PC-9 (cell line): Measurements from ENCODE around the gene LRRC1. TPM values are rescaled to one million over a fixed set of nuclear protein-coding genes. Genes with fewer than 3 reads are reported as not detected.

Source experiments
- BruUV-seq: library from RNA; stranded (reverse); fragments of 400-500 nt; replicated peaks from 2 replicates; lab custom pipeline; 2021; lab: Mats Ljungman, UMichigan
- CTCF ChIA-PET: fragments of 300-600 bp; sonication (Branson Sonifier 250); formaldehyde crosslinking; loops from one replicate; lab custom pipeline; 2022; ENCODE audit warnings: antibody characterized with exemption; lab: Charles Lee
- POLR2A ChIA-PET: fragments of 300-600 bp; sonication (Branson Sonifier 250); formaldehyde crosslinking; loops from one replicate; lab custom pipeline; 2022; ENCODE audit warnings: antibody characterized with exemption; ENCODE audit not compliant: unreplicated experiment; lab: Charles Lee
- DNase-seq, 2 experiments: peaks; one replicate each; pipeline versions ENCODE4 v3.0.0 to v3.0.0-alpha.2; 2015 to 2022; ENCODE audit warnings: mixed read lengths in 1 of 2
- H2AFZ ChIP-seq: fragments of 200-600 bp; sonication (generic); 2 replicates; pipeline ENCODE4 v1.8.1; 2017; ENCODE audit warnings: antibody characterized with exemption
- H3F3A ChIP-seq: fragments of 200-600 bp; sonication (generic); 2 replicates; pipeline ENCODE4 v1.8.1; 2017; ENCODE audit warnings: antibody characterized with exemption, mild to moderate bottlenecking, low read depth; ENCODE audit not compliant: insufficient read depth
- H3K27ac ChIP-seq: fragments of 200-600 bp; sonication (generic); 2 replicates; pipeline ENCODE4 v1.6.1; 2016; ENCODE audit warnings: mixed run types
- H3K27me3 ChIP-seq: fragments of 200-600 bp; sonication (generic); 2 replicates; pipeline ENCODE4 v1.6.1; 2016; ENCODE audit warnings: low read depth, mixed run types; ENCODE audit not compliant: insufficient read depth
- H3K36me3 ChIP-seq: fragments of 200-600 bp; sonication (generic); 2 replicates; pipeline ENCODE4 v1.6.1; 2016; ENCODE audit warnings: low read depth, mixed run types
- H3K4me1 ChIP-seq: fragments of 200-600 bp; sonication (generic); replicated peaks from 2 replicates; pipeline ENCODE4 v1.6.1; 2016; ENCODE audit warnings: mixed run types; ENCODE audit not compliant: insufficient read depth
- H3K4me2 ChIP-seq: fragments of 200-600 bp; sonication (generic); 2 replicates; pipeline ENCODE4 v1.6.1; 2017; ENCODE audit warnings: mixed run types
- H3K4me3 ChIP-seq: fragments of 200-600 bp; sonication (generic); 2 replicates; pipeline ENCODE4 v1.6.1; 2016; ENCODE audit warnings: mixed run types
- H3K79me2 ChIP-seq: fragments of 200-600 bp; sonication (generic); 2 replicates; pipeline ENCODE4 v1.6.1; 2017; ENCODE audit warnings: low read depth, mixed run types
- H3K9me2 ChIP-seq: fragments of 200-600 bp; sonication (generic); 2 replicates; pipeline ENCODE4 v1.8.1; 2017; ENCODE audit warnings: mild to moderate bottlenecking; ENCODE audit not compliant: insufficient read depth
- H3K9me3 ChIP-seq: fragments of 200-600 bp; sonication (generic); 2 replicates; pipeline ENCODE4 v1.8.1; 2016; ENCODE audit warnings: low read depth; ENCODE audit not compliant: insufficient read depth
- H4K20me1 ChIP-seq: fragments of 200-600 bp; sonication (generic); 2 replicates; pipeline ENCODE4 v1.8.1; 2017; ENCODE audit not compliant: insufficient read depth
- CTCF ChIP-seq: fragments of 200-600 bp; sonication (generic); conservative IDR thresholded peaks from 2 replicates; pipeline ENCODE4 v1.6.1; 2017; ENCODE audit warnings: mixed run types, antibody characterized with exemption, mild to moderate bottlenecking, moderate library complexity
- EZH2 ChIP-seq: fragments of 200-600 bp; sonication (generic); IDR thresholded peaks from 2 replicates; pipeline ENCODE4 v1.8.0; 2017; ENCODE audit warnings: antibody characterized with exemption, low read depth
- intact Hi-C: fragments of 100-400 bp; cut with micrococcal nuclease; formaldehyde crosslinking; loops from one replicate; pipeline ENCODE4 v1.10.0; 2022; ENCODE audit not compliant: unreplicated experiment
- total RNA-seq: library from RNA; stranded (reverse); gene quantifications from 2 replicates; pipeline ENCODE4 v1.2.3, GENCODE V29; 2021

LRRC1 gene
- total RNA-seq, 1 experiment from 2014 or later: 26.4 TPM

GRCh38 chr6:53801022-53801421 is 6.2 kb downstream of the LRRC1 start:
- no TSS peak for BruUV-seq
- Histone ChIP-seq H2AFZ (no peak overlapping the region), H3K9me3 (no peaks in the 10 kb centered on the region), H3K4me3 (no peak overlapping the region), H4K20me1 (peaks cover 4% of the 10 kb centered on the region; the same call in 1 of the 2 replicates), H3K4me1 (peaks cover 16% of the 10 kb centered on the region), H3K36me3 (no peaks in the 10 kb centered on the region), H3K9me2 (no peaks in the 10 kb centered on the region), H3K27ac (no peak overlapping the region), H3F3A (peaks cover 16% of the 10 kb centered on the region), H3K79me2 (peaks cover 98% of the 10 kb centered on the region), H3K4me2 (no peak overlapping the region), H3K27me3 (no peaks in the 10 kb centered on the region)
- TF ChIP-seq EZH2 (no peak), CTCF (no peak)
- no peak for DNase-seq
- ChIA-PET CTCF (no interaction called here), POLR2A (interaction anchor here (0.6 kb wide), 1 partner anchor 122 kb away, joined by 3 read pairs; no protein-coding TSS in a partner anchor)
- intact Hi-C loops: no loop called here

GRCh38 chr6:53802582-53802981 is 7.8 kb downstream of the LRRC1 start:
- BruUV-seq: no TSS peak
- intact Hi-C loops: no loop called here
- Histone ChIP-seq H3K27me3 (no peaks in the 10 kb centered on the region), H3K79me2 (peaks cover 98% of the 10 kb centered on the region), H3K4me2 (no peak overlapping the region), H3K4me3 (no peak overlapping the region), H3K36me3 (no peaks in the 10 kb centered on the region), H2AFZ (no peak overlapping the region), H3K4me1 (peaks cover 5% of the 10 kb centered on the region), H3K9me2 (no peaks in the 10 kb centered on the region), H3K27ac (no peak overlapping the region), H3K9me3 (no peaks in the 10 kb centered on the region), H4K20me1 (peaks cover 2% of the 10 kb centered on the region; the same call in 1 of the 2 replicates), H3F3A (0 out of 2 replicates have a peak, but pooled peaks cover under 1% of the 10 kb centered on the region)
- POLR2A ChIA-PET: no interaction called here
- CTCF ChIA-PET: no interaction called here
- DNase-seq: no peak
- TF ChIP-seq EZH2 (no peak), CTCF (no peak)

- Histone ChIP-seq H3K9me2 (no peaks in the 10 kb centered on the region), H3K27ac (no peak overlapping the region), H3K4me3 (no peak overlapping the region), H3K79me2 (peaks cover 98% of the 10 kb centered on the region), H4K20me1 (no peaks in the 10 kb centered on the region), H3K9me3 (no peaks in the 10 kb centered on the region), H3K27me3 (no peaks in the 10 kb centered on the region), H3K36me3 (no peaks in the 10 kb centered on the region), H3K4me1 (no peaks in the 10 kb centered on the region), H2AFZ (no peak overlapping the region), H3K4me2 (no peak overlapping the region), H3F3A (no peaks in the 10 kb centered on the region)
- ChIA-PET CTCF (no interaction called here), POLR2A (no interaction called here)
- intact Hi-C loops: no loop called here
- no peak for TF ChIP-seq CTCF
- no peak for DNase-seq
- no TSS peak for BruUV-seq
Observed at GRCh38 chr6:53803081-53803860, 8.5 kb downstream of the LRRC1 start.
